HG02763 (cell line): Measurements from ENCODE around the gene IWS1.
"Not testable (repeated sequence)": the region's sequence is repeated elsewhere in the genome, so short reads cannot be mapped to it uniquely, and the experiment has no call there.

Experiments used
- ATAC-seq: cut with Tn5 transposase; IDR thresholded peaks from one replicate; pipeline ENCODE4 v1.9.1; 2021; ENCODE audit warnings: mild to moderate bottlenecking, moderate library complexity; ENCODE audit not compliant: unreplicated experiment

IWS1 gene

GRCh38 chr2:127561371-127561770 lies 35.1 kb upstream of the IWS1 start:
- ATAC-seq = no peak

GRCh38 chr2:127560931-127561280 lies 34.6 kb upstream of the IWS1 start:
- ATAC-seq = no peak

- no peak for ATAC-seq
Observed at GRCh38 chr2:127560201-127560930, 34.1 kb upstream of the IWS1 start.

GRCh38 chr2:127559454-127559853 lies 33.2 kb upstream of the IWS1 start:
- no peak for ATAC-seq

- no peak for ATAC-seq
Observed at GRCh38 chr2:127558911-127559310, 32.6 kb upstream of the IWS1 start.

GRCh38 chr2:127552846-127553245 lies 26.6 kb upstream of the IWS1 start:
- ATAC-seq = no peak

- ATAC-seq = no peak
Observed at GRCh38 chr2:127552336-127552735, 26.0 kb upstream of the IWS1 start.

GRCh38 chr2:127551221-127551930 lies 25.1 kb upstream of the IWS1 start:
- no peak for ATAC-seq

- ATAC-seq = no peak
Observed at GRCh38 chr2:127546797-127547196, 20.5 kb upstream of the IWS1 start.

- no peak for ATAC-seq
Observed at GRCh38 chr2:127545796-127546195, 19.5 kb upstream of the IWS1 start.

GRCh38 chr2:127545189-127545588 lies 18.9 kb upstream of the IWS1 start:
- ATAC-seq = no peak

- not testable (repeated sequence) for ATAC-seq
Observed at GRCh38 chr2:127543013-127543501, 16.8 kb upstream of the IWS1 start.

- ATAC-seq = no peak
Observed at GRCh38 chr2:127542231-127542630, 15.9 kb upstream of the IWS1 start.

- ATAC-seq = no peak
Observed at GRCh38 chr2:127541809-127542208, 15.5 kb upstream of the IWS1 start.

- no peak for ATAC-seq
Observed at GRCh38 chr2:127537644-127538043, 11.4 kb upstream of the IWS1 start.

- ATAC-seq = no peak
Observed at GRCh38 chr2:127536707-127537541, 10.6 kb upstream of the IWS1 start.

GRCh38 chr2:127535918-127536317 lies 9.6 kb upstream of the IWS1 start:
- no peak for ATAC-seq

- no peak for ATAC-seq
Observed at GRCh38 chr2:127535422-127535901, 9.2 kb upstream of the IWS1 start, which contains the start of gene MYO7B. MYO7B (plus strand) TSS chr2:127535683; CDS start chr2:127559723, 24,040 bp downstream.

- ATAC-seq = no peak
Observed at GRCh38 chr2:127532296-127532695, 6.0 kb upstream of the IWS1 start.

- ATAC-seq = no peak
Observed at GRCh38 chr2:127531221-127531648, 4.9 kb upstream of the IWS1 start.
